Prostate gland (tissue), 2 donors: ENCODE data around the gene PHF21B.
"Not testable (repeated sequence)": the region's sequence is repeated elsewhere in the genome, so short reads cannot be mapped to it uniquely, and the experiment has no call there.

Source experiments
- CTCF ChIP-seq, 4 experiments: fragments of 200-600 bp in 2 of 4; fragments of 450-650 bp in 2 of 4; sonication (generic) in 2 of 4; IDR thresholded peaks; 1 replicate in 3 of 4; 2 replicates in 1 of 4; pipeline ENCODE4 v1.5.1; 2016 to 2019; ENCODE audit warnings: antibody characterized with exemption in 4 of 4, mild to moderate bottlenecking in 2 of 4, moderate library complexity in 2 of 4
- POLR2A ChIP-seq: fragments of 450-650 bp; IDR thresholded peaks from one replicate; pipeline ENCODE4 v1.6.1; 2016; ENCODE audit warnings: antibody characterized with exemption, mild to moderate bottlenecking
- POLR2AphosphoS5 ChIP-seq: sonication (generic); formaldehyde crosslinking; IDR thresholded peaks from one replicate; pipeline ENCODE4 v1.6.1; 2017; ENCODE audit warnings: antibody characterized with exemption

GRCh38 chr22:44903164-44903563, 106.6 kb downstream of the PHF21B start:
- not testable (repeated sequence) for TF ChIP-seq POLR2AphosphoS5; CTCF (IDR thresholded peaks at IDR 0.05); POLR2A
